GM19043 (cell line): ENCODE measurements around the gene SSBP1.
"Not testable (repeated sequence)": the region's sequence is repeated elsewhere in the genome, so short reads cannot be mapped to it uniquely, and the experiment has no call there.

Source experiments
- ATAC-seq: cut with Tn5 transposase; IDR thresholded peaks from one replicate; pipeline ENCODE4 v1.9.1; 2021; ENCODE audit warnings: low read depth; ENCODE audit not compliant: unreplicated experiment

SSBP1 gene, protein sequence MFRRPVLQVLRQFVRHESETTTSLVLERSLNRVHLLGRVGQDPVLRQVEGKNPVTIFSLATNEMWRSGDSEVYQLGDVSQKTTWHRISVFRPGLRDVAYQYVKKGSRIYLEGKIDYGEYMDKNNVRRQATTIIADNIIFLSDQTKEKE

DNA sequence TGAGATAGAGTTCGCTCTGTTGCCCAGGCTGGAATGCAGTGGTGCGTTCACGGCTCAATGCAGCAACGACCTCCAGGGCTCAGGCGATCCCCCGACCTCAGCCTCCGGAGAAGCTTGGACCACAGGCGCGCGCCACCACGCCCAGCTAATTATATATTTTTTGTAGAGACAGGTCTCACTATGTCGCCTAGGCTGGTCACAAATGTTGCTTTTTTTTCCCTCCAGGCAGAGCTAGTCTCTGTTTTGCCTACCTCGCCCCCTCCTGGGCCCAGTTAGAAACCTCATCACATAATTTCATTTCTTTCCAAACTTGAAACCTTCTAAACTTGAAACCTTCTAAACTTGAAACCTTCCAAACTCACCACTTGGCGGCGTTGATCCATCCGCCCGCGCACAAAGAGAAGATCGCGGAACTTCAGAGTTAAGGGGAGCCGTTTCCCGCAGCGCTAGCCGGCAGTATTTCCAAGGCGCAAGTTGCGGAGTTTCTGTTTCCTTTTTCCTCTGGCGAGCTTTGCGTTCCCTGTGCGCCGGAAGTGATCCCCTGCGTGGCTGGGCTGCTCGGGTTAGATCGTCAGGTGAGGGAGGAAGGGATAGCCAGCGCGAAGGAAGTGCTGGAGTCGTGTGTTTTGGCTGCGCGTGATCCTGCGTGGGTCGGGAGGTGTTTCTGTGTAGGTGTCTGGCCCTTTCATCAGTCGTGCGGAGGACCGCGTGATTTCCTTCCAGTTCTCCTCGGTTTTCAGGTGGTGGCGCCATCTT, at the start of gene SSBP1:
TSS of gene SSBP1 (plus strand) at position 523 of the 756 bp plus-strand sequence. CDS start 809 bp downstream, outside the sequence.
- peak; percentile 85 for ATAC-seq

GRCh38 chr7:141689072-141689825, 48.9 kb upstream of the SSBP1 start:
- ATAC-seq: not testable (repeated sequence)

DNA sequence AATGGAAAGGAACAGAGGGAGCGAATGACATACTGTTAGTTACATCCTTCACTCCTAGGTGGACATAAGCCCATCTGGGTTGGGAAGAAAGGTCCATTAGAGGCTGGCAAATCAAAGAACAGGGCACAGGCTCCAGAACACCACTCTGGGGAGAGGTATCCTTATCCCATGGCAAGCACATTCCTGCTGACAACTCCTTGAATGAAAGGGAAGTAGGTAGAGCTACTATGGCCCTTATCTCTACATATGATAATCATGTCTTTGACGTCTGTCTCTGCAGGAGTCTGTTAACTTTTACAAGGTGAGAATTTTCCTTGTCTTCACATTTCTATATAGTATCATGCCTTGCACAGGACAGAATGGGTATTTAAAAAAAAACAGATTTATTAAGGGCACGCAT, 46.6 kb upstream of the SSBP1 start:
- ATAC-seq: no peak

DNA sequence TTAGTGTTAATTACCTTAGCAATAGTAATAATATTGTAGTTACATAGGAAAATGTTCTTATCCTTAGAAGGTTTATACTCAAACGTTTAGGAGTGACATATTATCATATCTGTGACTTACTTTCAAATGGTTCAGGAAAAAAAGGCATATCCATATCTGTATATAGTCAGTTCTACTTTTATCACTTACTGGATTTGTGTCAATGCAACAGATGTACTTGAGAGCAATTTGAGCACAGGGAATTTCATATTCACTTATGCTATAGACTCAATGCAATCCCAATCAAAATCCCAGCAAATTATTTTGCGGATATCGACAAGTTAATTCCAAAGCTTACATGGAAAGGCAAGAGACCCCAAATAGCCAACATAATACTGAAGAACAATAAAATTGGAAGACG, 46.2 kb upstream of the SSBP1 start:
- ATAC-seq: no peak

GRCh38 chr7:141693082-141693481, 45.1 kb upstream of the SSBP1 start:
- ATAC-seq: no peak

GRCh38 chr7:141695803-141696289, 42.3 kb upstream of the SSBP1 start:
- ATAC-seq: no peak

GRCh38 chr7:141696348-141696747, 41.8 kb upstream of the SSBP1 start:
- no peak for ATAC-seq

DNA sequence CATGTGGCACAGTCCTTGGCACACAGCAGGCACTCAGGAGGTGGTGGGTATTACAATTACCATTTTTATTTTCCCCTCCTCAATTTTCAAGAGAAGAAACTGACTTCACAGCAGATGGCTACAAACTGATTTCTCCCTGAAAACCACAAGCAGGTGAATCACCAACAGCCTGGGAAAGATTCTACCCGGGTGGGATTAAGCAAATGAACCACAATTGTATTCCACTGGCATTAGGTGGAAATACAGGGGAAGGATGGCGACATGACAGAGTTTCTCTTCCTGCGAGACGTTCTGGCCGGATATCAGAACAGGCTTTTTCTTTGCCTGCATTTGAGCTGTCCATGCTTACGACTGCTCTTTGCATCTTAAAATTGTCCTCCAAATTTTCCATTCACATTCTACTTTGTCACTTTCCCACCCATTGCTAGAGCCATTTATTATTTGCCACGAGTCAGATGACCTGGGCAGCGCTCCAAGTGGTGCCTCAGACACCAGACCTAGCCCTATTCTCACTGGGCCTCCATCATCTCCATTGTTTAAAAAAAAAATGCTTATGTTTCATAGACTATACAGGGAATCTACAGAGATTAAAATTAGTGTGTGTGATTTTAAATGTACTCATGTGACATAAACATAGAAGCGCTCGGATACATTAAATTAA, 40.8 kb upstream of the SSBP1 start:
- no peak for ATAC-seq

DNA sequence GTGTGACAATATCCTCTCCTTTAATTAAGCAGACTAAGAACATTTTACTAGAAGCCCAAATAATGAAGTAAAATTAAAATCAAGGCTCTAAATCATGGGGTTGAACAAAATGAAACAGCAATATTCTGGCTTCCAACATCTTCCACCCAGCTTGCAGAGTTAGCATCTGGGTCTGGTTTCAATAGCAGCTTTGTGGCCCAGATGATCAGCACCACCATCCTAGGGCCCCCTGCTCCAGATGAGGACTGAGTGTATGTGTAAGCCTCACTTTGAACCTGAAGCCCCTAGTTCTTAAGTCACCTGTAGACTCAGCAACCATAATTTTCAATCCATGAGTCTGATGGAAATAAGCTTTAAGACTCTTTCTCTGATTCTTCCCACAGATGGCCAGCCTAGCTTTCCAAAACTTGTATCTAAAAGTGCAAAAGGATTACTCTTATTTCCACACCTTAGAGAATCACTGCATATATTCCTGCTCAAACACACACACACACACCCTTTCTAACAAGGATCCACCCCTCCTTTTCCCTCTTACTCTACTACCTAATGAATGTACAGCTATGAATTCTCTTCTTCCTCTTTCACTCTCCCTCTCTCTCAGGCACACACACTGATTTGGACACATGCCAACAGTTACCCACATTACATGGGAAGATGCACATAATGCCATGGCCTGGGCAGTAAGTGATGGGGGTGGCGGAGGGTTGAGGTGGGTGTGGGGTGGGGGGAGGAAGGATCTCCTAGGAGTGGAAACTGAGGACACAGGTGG, 39.7 kb upstream of the SSBP1 start:
- ATAC-seq: no peak

DNA sequence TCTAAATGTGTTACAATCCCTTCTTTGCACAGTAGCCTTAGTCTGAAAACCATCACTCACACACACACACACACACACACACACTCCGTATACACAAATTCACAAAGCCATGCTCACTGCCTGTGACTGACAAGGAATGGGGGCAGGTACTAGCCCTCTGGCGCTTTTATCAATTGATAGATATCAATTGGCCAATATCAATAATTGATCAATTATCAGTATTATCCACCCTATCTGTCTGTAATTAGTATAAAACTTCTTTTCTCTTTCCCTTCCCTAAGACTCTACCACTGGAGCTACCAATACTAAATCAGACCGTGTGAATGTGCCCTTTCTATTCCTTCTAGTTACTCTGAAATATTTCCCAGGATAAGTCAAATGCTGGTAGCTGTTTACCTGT, 38.3 kb upstream of the SSBP1 start:
- ATAC-seq: no peak

- no peak for ATAC-seq
Observed at GRCh38 chr7:141700296-141700847, 37.8 kb upstream of the SSBP1 start.

DNA sequence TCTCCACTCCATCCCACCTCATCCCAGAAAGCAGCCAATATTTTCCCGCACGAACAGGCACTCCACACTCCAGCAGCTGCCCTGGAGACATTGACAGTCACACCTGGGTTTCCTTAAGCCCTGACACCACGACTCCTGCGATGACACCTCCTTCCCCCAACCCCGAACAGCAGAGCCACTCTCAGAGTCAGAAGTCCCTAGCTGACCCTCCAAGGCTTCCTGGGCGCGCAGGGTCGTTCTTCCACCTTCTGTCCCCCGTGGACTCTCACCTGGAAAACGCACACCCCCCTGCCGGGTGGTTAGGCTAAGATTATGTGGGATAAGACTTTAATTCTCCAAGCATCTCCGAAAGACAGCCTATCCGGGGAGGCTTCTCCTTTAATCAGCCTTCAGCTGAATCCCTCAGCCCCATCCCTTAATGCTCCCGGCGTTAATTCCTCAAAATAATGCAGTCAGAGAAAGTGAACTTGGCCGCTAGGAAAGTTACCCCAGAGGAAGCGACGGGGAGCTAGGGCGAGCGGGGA, 37.2 kb upstream of the SSBP1 start:
- no peak for ATAC-seq

DNA sequence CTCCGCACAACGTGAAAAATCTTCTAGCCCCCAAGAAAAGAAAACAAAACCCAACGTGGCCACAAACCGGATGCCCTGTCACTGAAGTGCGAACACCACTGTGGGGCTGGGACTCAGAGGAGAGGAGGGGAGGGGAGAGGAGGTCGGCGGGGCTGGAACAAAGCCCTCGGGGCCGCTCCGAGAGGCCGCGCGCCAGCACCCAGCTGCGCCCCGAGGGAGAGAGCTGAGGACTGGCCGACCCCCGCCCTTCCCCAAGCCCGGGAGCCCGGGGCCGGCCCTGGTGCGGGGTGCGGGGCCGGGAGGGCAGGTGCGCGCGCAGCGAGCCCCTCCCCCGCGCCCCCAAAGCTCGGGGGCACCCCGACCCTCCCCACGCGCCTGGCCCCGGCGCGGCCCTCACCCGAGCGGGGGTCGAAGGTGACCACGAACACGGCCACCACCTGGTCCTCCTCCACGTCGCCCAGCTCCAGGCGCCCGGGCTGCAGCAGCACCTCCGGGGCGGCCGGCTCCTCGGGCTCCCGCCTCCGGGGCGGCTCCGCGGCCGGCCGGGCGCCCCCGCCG, 36.6 kb upstream of the SSBP1 start:
- ATAC-seq: peak; percentile 68

GRCh38 chr7:141702047-141702567, 36.1 kb upstream of the SSBP1 start, which contains the start of gene DENND11:
Gene DENND11 (minus strand): TSS chr7:141702166. CDS start chr7:141702153, 13 bp downstream.
- ATAC-seq: peak; percentile 54

GRCh38 chr7:141702892-141703291, 35.3 kb upstream of the SSBP1 start:
- no peak for ATAC-seq

DNA sequence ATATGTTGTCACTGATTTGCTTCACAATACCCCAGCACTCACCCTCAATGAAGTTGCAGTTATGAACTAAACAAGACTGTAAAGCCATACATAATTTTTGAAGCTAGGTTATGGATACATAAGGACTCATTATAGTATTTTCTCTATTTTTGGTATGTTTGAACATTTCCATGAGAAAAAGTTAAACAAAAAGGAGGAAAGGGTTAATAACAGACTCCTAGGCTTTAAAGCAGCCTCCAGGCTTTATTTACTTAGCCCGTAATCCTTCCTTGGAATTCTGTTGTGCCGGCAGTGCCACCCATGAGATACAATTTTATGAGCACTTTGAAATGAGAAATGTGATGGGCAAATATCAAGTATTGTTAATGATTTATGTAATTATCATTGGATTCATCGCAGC, 34.0 kb upstream of the SSBP1 start:
- ATAC-seq: no peak

- no peak for ATAC-seq
Observed at GRCh38 chr7:141704741-141705140, 33.4 kb upstream of the SSBP1 start.

DNA sequence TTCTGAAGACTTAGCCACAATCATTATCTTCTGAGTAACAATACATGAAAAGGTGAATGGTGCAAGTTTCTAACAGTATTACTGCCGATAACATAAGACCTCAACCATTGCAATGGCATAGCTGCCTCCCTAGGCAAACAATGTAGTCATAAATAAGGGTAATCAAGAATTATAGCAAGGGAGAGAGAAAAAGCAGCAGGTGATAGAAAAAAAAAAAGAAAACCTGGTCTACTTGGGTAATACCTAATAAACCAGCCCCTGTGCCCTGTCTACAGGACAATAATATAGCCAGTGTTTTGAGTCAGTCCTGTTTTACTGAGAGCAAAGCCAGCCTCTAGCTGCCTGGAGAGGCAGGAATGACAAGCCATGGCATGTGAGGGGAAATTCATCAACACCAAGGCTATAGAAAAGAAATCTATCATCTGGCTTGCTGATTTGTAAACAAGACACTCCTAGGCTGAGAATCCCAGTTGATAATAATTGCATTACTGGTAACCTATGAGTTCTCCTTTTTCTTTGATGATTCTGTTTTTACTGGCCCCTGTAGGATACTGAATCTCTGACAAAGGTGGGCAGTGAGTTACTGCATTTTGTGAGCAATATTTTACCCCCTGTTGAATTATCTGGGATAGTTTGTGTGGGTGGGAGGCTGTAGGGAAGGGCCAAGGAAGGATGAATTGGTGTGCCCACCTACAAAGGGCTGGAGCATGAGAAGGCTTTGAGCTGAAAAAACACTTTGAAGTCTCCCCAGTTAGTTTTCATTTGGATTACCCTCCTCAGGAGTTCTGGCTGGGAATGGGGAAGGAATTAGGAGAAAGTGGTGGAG, 31.7 kb upstream of the SSBP1 start:
- ATAC-seq: no peak
